ENCODE data around the gene GPD2. TPM values are rescaled to one million over a fixed set of nuclear protein-coding genes. Genes with fewer than 3 reads are reported as not detected.

The GPD2 gene
- polyA plus RNA-seq, 1 donor from 2014 or later, result 3.5 TPM

- no peaks in the 10 kb centered on the region for H3K9me2 ChIP-seq (ENCODE audit: insufficient read depth, low read length)
- TF ChIP-seq EZH2 (IDR thresholded peaks at IDR 0.05; ENCODE audit: borderline replicate concordance, insufficient read depth, low read length, poor library complexity, severe bottlenecking), result no peak
- TF ChIP-seq TAF1 (IDR thresholded peaks at IDR 0.05; ENCODE audit: low read depth), result no peak
- TF ChIP-seq EP300 (conservative IDR thresholded peaks at IDR 0.05; ENCODE audit: poor library complexity, severe bottlenecking), result no peak
- no peak for TF ChIP-seq CTCF (IDR thresholded peaks at IDR 0.05; ENCODE audit: poor library complexity, severe bottlenecking)
- TF ChIP-seq MXI1 (conservative IDR thresholded peaks at IDR 0.05; ENCODE audit: poor library complexity, severe bottlenecking), result no peak
- no peak for TF ChIP-seq REST (IDR thresholded peaks at IDR 0.05; ENCODE audit: borderline replicate concordance)
- H3K9ac ChIP-seq (ENCODE audit: low read length), result no peak overlapping the region
- H4K20me1 ChIP-seq (ENCODE audit: insufficient read depth), result no peaks in the 10 kb centered on the region
- no peaks in the 10 kb centered on the region for H3K36me3 ChIP-seq (ENCODE audit: insufficient read depth, low read length)
- H3K79me2 ChIP-seq (replicated peaks; ENCODE audit: insufficient read depth, low read length), result no peaks in the 10 kb centered on the region
- H2AFZ ChIP-seq (ENCODE audit: low read depth, low read length), result no peak overlapping the region
- no peaks in the 10 kb centered on the region for H3K9me3 ChIP-seq (ENCODE audit: low read length)
- H3K4me3 ChIP-seq (ENCODE audit: low read length), result no peak overlapping the region
- H3K27me3 ChIP-seq (ENCODE audit: insufficient read depth, low read depth, low read length), result no peaks in the 10 kb centered on the region
- H3K27ac ChIP-seq (ENCODE audit: low read length), result no peak overlapping the region
- H3K4me2 ChIP-seq (ENCODE audit: low read length), result no peak overlapping the region
- no peaks in the 10 kb centered on the region for H3F3A ChIP-seq (ENCODE audit: insufficient read depth, low read length, poor library complexity, severe bottlenecking)
These were observed 53.7 kb downstream of the GPD2 start for GRCh38 chr2:156489750-156490465.

GRCh38 chr2:156490466-156490840 is 54.3 kb downstream of the GPD2 start:
- H3K27me3 ChIP-seq (ENCODE audit: insufficient read depth, low read depth, low read length), result no peaks in the 10 kb centered on the region
- TF ChIP-seq SMC3 (conservative IDR thresholded peaks at IDR 0.05; ENCODE audit: poor library complexity) (no peak), EZH2 (IDR thresholded peaks at IDR 0.05; ENCODE audit: borderline replicate concordance, insufficient read depth, low read length, poor library complexity, severe bottlenecking) (no peak), POLR2AphosphoS5 (IDR thresholded peaks at IDR 0.05) (no peak), REST (IDR thresholded peaks at IDR 0.05; ENCODE audit: borderline replicate concordance) (no peak), CTCF (IDR thresholded peaks at IDR 0.05; ENCODE audit: poor library complexity, severe bottlenecking) (no peak), EP300 (conservative IDR thresholded peaks at IDR 0.05; ENCODE audit: poor library complexity, severe bottlenecking) (no peak), MXI1 (conservative IDR thresholded peaks at IDR 0.05; ENCODE audit: poor library complexity, severe bottlenecking) (no peak)
- H3K4me2 ChIP-seq (ENCODE audit: low read length), result no peak overlapping the region
- H3K79me2 ChIP-seq (replicated peaks; ENCODE audit: insufficient read depth, low read length), result no peaks in the 10 kb centered on the region
- H3K4me3 ChIP-seq (ENCODE audit: low read length), result no peak overlapping the region
- H3K9me3 ChIP-seq (ENCODE audit: low read length), result no peaks in the 10 kb centered on the region
- no peaks in the 10 kb centered on the region for H4K20me1 ChIP-seq (ENCODE audit: insufficient read depth)
- H3K9ac ChIP-seq (ENCODE audit: low read length), result no peak overlapping the region
- H2AFZ ChIP-seq (ENCODE audit: low read depth, low read length), result no peak overlapping the region
- H3K36me3 ChIP-seq (ENCODE audit: insufficient read depth, low read length), result no peaks in the 10 kb centered on the region
- no peaks in the 10 kb centered on the region for H3F3A ChIP-seq (ENCODE audit: insufficient read depth, low read length, poor library complexity, severe bottlenecking)
- no peak overlapping the region for H3K27ac ChIP-seq (ENCODE audit: low read length)
- H3K9me2 ChIP-seq (ENCODE audit: insufficient read depth, low read length), result no peaks in the 10 kb centered on the region
